GM12872 (cell line): ENCODE data around the gene MFAP5.

Experiments
- CTCF ChIP-seq: IDR thresholded peaks from 3 replicates; pipeline ENCODE4 v1.5.1; 2011; ENCODE audit warnings: low read depth, mild to moderate bottlenecking, low read length, moderate library complexity; ENCODE audit not compliant: insufficient read depth

MFAP5 gene

GRCh38 chr12:8697476-8698131, 35.0 kb upstream of the MFAP5 start, which contains the start of gene RIMKLB:
RIMKLB (plus strand) TSS chr12:8697991; CDS start chr12:8713867, 15,876 bp downstream.
- TF ChIP-seq CTCF = no peak

GRCh38 chr12:8697120-8697475, 34.5 kb upstream of the MFAP5 start:
- TF ChIP-seq CTCF = no peak

- no peak for TF ChIP-seq CTCF
Observed at GRCh38 chr12:8696442-8697090, 33.9 kb upstream of the MFAP5 start.

GRCh38 chr12:8695116-8695515, 32.5 kb upstream of the MFAP5 start:
- TF ChIP-seq CTCF = no peak

- TF ChIP-seq CTCF = no peak
Observed at GRCh38 chr12:8692573-8692972, 29.9 kb upstream of the MFAP5 start.

GRCh38 chr12:8689681-8690080, 27.1 kb upstream of the MFAP5 start:
- no peak for TF ChIP-seq CTCF

GRCh38 chr12:8687846-8688601, 25.4 kb upstream of the MFAP5 start:
- TF ChIP-seq CTCF = no peak
